ENCODE results near the gene DTL. TPM values are rescaled to one million over a fixed set of nuclear protein-coding genes. Genes with fewer than 3 reads are reported as not detected.

The DTL gene
- total RNA-seq, 2 experiments from 2014 or later = 59.6 to 60.7 TPM

DNA sequence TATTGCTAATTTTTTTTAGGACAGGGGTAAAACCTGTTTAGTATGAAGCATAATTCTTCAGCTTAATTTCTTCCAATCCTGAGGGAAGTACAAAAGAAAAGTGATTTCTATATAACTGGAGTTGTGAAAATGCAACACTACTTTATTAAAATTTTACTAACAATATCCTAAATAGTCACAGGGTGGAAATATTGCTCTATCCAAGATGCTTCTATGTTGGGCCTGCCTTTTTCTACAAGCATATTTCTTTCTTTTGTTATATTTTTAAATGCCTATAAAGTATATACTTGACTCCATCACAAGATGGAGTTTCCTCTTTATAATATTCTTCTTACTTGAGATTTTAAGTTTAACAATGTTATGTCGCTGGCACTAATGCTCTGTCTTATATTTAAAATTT, 37.9 kb downstream of the DTL start:
- ChIA-PET POLR2A (no interaction called here), CTCF (interaction anchor here (0.9 to 5.3 kb wide), 7 partner anchors 11 to 392 kb away, joined by 3 to 81 read pairs (median 49); partner anchors contain the start of gene PPP2R5A)
- Mint-ChIP-seq H3K9me3 (no peaks in the 10 kb centered on the region), H3K4me3 (no peak overlapping the region), H3K36me3 (ENCODE audit: low read depth) (peaks cover 59% of the 10 kb centered on the region), H3K4me1 (no peaks in the 10 kb centered on the region), H3K27ac (no peak overlapping the region), H3K27me3 (no peaks in the 10 kb centered on the region)
- no peak for DNase-seq

DNA sequence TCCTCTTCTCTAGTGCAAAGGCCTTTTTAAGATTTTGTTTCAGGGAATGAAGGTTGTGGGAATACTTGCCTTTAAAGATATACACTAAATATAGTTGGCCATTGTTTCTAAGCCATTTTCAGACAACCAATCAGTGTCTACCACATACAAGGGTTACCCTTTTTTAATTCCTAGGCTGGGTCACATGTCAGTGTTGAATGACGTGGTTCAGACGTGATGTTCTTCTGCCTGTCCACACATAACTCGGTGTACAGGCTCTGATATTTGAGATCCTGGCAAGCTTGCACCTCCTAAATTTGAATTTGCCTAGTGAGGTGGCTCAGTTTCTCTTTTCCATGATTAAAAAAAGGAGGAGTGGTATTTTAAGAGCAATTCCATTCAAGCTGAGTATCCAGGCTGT, 38.8 kb downstream of the DTL start:
- POLR2A ChIA-PET = no interaction called here
- Mint-ChIP-seq H3K27ac (no peak overlapping the region), H3K4me1 (no peaks in the 10 kb centered on the region), H3K36me3 (ENCODE audit: low read depth) (peaks cover 62% of the 10 kb centered on the region), H3K9me3 (no peaks in the 10 kb centered on the region), H3K27me3 (no peaks in the 10 kb centered on the region), H3K4me3 (no peak overlapping the region)
- CTCF ChIA-PET = interaction anchor here (1.6 kb wide), 1 partner anchor 220 kb away, joined by 3 read pairs; no protein-coding TSS in a partner anchor
- no peak for DNase-seq

DNA sequence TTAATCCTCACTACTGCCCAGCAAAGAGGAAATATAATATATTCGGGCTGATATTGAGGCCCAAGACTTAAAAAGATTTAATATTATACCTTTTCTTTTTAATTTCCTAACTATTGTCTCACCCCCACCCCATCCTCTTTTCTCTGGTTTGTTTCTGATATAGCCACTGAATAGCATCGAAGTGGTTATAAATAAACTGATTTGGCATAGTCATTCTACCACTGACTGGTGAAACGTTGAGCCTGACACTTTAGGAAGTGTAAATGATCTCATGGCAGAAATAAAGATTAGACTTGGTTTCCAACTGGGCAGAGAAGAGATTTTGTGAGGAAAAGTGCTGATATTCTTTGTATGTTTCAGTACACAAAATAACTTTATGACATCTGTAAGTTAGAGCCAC, 39.3 kb downstream of the DTL start:
- no peaks in the 10 kb centered on the region for H3K4me1 Mint-ChIP-seq
- no peaks in the 10 kb centered on the region for H3K9me3 Mint-ChIP-seq
- POLR2A ChIA-PET = no interaction called here
- DNase-seq = no peak
- no peaks in the 10 kb centered on the region for H3K27me3 Mint-ChIP-seq
- H3K27ac Mint-ChIP-seq = no peak overlapping the region
- CTCF ChIA-PET = interaction anchor here (1.6 kb wide), 1 partner anchor 220 kb away, joined by 3 read pairs; no protein-coding TSS in a partner anchor
- H3K4me3 Mint-ChIP-seq = no peak overlapping the region
- H3K36me3 Mint-ChIP-seq (ENCODE audit: low read depth) = peaks cover 65% of the 10 kb centered on the region

DNA sequence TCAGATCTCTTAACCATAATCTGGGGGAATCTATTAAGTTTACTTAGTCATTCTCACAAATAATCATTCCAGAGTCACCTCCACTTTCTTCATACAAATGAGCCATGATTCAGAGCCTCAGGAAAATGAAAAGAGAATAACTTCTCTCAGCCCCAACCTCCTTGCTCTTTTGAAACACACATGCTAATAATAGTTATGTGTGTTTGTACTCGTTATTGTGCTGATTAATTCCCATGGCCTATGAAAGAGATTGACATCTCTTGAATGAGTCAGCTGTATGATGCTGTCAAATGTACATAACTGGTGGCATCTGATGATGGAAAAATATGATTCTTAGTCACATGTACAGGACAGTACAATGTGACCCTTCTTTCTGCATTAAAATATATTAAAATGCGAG, 41.5 kb downstream of the DTL start:
- Mint-ChIP-seq H3K4me3 (no peak overlapping the region), H3K9me3 (no peaks in the 10 kb centered on the region), H3K27me3 (no peaks in the 10 kb centered on the region), H3K36me3 (ENCODE audit: low read depth) (peaks cover 48% of the 10 kb centered on the region), H3K4me1 (no peaks in the 10 kb centered on the region), H3K27ac (no peak overlapping the region)
- ChIA-PET POLR2A (interaction anchor here (1.0 kb wide), 1 partner anchor 209 kb away, joined by 5 read pairs; no protein-coding TSS in a partner anchor), CTCF (interaction anchor here (1.5 kb wide), 1 partner anchor 379 kb away, joined by 6 read pairs; no protein-coding TSS in a partner anchor)
- DNase-seq = no peak

DNA sequence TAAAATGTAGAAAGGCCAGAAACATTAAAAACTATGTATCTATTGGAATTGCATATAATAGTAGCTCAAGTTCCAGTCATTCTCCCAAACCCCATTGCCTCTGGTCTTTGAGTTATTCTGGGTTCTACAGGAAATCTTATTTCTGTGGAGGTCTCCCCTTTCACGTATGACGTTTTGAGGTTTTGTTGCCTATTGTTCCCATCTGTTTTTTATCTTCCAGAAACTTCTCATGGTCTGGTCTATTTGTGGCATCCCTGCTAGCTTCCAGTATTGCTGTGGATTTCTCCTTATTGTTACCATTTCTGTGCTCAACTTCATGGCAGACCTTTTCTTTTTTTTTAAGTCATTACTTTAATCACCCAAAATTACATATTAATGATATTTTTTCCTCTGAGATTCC, 43.3 kb downstream of the DTL start:
- no peaks in the 10 kb centered on the region for H3K9me3 Mint-ChIP-seq
- H3K4me3 Mint-ChIP-seq = no peak overlapping the region
- DNase-seq = no peak
- POLR2A ChIA-PET = interaction anchor here (0.8 to 2.0 kb wide), 2 partner anchors 10 to 207 kb away, joined by 3 to 9 read pairs; partner anchors contain the start of gene PPP2R5A
- H3K36me3 Mint-ChIP-seq (ENCODE audit: low read depth) = peaks cover 39% of the 10 kb centered on the region
- CTCF ChIA-PET = interaction anchor here (1.3 kb wide), 1 partner anchor 377 kb away, joined by 3 read pairs; no protein-coding TSS in a partner anchor
- no peak overlapping the region for H3K27ac Mint-ChIP-seq
- no peaks in the 10 kb centered on the region for H3K27me3 Mint-ChIP-seq
- no peaks in the 10 kb centered on the region for H3K4me1 Mint-ChIP-seq

DNA sequence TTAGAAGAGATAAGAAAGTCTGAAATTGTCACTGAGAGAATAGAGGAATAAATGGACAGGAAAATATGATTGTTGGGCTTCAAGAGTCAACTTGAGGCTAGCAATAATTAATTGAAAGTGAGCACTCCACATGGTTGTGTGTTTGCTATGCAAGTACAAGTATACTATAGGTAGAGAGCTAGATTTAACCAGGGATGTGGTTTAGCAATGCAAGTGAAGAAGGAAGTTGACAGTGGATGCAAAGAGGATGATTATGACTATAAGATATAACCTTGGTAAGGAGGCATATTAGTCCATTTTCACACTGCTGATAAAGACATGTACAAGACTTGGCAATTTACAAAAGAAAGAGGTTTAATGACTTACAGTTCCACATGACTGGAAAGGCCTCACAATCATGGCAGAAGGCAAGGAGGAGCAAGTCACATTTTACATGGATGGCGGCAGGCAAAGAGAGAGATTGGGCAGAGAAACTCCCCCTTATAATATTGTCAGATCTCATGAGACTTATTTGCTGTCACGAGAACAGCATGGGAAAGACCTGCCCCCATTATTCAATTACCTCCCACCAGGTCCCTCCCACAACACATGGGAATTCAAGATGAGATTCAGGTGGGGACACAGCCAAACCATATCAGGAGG, 47.3 kb downstream of the DTL start:
- Mint-ChIP-seq H3K27me3 (no peaks in the 10 kb centered on the region), H3K27ac (no peak overlapping the region), H3K36me3 (ENCODE audit: low read depth) (peaks cover 41% of the 10 kb centered on the region), H3K4me1 (no peaks in the 10 kb centered on the region), H3K4me3 (no peak overlapping the region), H3K9me3 (no peaks in the 10 kb centered on the region)
- ChIA-PET POLR2A (no interaction called here), CTCF (interaction anchor here (1.5 kb wide), 1 partner anchor 372 kb away, joined by 3 read pairs; no protein-coding TSS in a partner anchor)
- DNase-seq = no peak

DNA sequence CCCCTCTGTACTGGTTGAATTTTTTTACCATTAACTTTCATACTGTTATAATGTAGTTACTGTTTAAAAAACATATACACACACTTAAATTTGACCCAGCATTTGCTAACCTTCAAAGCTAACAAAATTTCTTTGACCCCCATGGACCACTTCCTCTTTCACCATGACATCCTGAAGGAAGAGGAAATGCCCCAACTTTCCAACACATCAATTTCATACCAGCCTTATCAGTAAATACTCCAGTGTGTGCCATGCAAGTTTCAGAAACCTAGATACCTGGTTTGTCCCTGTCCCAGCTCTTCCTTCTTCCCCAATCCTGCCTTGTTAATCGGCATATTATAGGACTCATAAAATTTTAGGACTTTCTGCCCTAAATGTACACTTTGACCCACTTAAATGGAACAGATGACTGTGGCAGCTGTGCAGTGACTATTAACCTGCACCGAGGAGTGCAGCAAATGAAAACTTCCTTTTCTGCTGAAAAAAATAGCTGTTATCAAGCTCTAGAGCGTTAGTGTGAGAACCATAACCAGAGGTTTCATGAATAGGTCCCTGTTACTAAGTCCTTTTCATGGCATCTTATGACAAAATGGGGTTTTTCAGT, 54.1 kb downstream of the DTL start:
- DNase-seq = no peak
- Mint-ChIP-seq H3K9me3 (no peaks in the 10 kb centered on the region), H3K36me3 (ENCODE audit: low read depth) (peaks cover 84% of the 10 kb centered on the region), H3K4me1 (peaks cover 15% of the 10 kb centered on the region), H3K27ac (no peak overlapping the region), H3K4me3 (no peak overlapping the region), H3K27me3 (no peaks in the 10 kb centered on the region)
- POLR2A ChIA-PET = interaction anchor here (1.1 to 1.9 kb wide), 2 partner anchors 8 to 197 kb away, joined by 4 to 6 read pairs; no protein-coding TSS in a partner anchor
- CTCF ChIA-PET = interaction anchor here (1.4 to 2.9 kb wide), 2 partner anchors 19 to 367 kb away, joined by 4 to 12 read pairs; no protein-coding TSS in a partner anchor

DNA sequence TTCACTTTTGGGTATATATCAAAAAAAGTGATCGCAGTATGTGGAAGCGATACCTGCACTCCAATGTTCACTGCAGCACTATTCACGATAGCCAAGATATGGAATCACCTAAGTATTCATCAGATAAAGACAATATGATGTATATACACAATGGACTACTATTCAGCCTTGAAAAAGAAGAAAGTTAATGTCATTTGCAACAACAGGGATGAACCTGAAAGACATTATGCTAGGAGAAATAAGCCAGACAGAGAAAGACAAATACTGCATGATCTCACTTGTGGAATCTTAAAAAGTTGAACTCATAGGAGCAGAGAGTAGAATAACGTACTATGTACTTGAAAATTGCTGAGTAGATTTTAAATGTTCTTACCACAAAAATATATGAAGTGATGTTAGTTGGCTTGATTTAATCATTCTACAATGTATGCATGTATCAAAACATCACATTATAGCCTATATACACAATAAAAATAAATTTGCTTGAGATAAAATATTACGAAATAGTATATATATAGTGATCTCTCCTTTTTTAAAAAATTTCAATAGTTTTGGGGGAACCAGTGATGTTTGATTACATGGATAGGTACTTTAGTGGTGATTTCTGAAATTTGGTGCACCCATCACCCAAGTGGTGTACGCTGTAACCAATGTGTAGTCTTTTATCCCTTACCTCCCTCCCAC, 56.0 kb downstream of the DTL start:
- ChIA-PET POLR2A (no interaction called here), CTCF (no interaction called here)
- peaks cover 84% of the 10 kb centered on the region for H3K36me3 Mint-ChIP-seq (ENCODE audit: low read depth)
- H3K4me1 Mint-ChIP-seq = peaks cover 29% of the 10 kb centered on the region
- peaks cover 2% of the 10 kb centered on the region for H3K9me3 Mint-ChIP-seq
- no peak overlapping the region for H3K27ac Mint-ChIP-seq
- H3K27me3 Mint-ChIP-seq = no peaks in the 10 kb centered on the region
- no peak overlapping the region for H3K4me3 Mint-ChIP-seq
- DNase-seq = no peak

DNA sequence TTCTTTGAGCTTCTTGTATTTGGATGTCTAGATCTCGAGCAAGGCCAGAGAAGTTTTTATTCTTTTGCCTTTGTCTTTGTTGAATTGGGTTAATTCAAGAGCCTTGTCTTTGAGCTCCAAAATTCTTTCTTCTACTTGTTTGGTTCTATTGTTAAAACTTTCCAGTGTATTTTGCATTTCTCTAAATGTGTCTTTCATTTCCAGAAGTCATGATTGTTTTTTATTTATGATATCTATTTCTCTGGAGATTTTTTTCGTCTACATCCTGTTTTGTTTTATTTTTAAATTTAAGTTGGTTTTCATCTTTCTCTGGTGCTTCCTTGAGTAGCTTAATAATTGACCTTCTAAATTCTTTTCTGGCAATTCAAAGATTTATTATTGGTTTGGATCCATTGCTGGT, 61.8 kb downstream of the DTL start:
- Mint-ChIP-seq H3K4me1 (peaks cover 16% of the 10 kb centered on the region), H3K27ac (peak overlapping the region; percentile 8)
- CTCF ChIA-PET = interaction anchor here (0.9 to 1.7 kb wide), 3 partner anchors 33 to 359 kb away, joined by 3 to 8 read pairs (median 3); partner anchors contain the start of genes DTL and INTS7

DNA sequence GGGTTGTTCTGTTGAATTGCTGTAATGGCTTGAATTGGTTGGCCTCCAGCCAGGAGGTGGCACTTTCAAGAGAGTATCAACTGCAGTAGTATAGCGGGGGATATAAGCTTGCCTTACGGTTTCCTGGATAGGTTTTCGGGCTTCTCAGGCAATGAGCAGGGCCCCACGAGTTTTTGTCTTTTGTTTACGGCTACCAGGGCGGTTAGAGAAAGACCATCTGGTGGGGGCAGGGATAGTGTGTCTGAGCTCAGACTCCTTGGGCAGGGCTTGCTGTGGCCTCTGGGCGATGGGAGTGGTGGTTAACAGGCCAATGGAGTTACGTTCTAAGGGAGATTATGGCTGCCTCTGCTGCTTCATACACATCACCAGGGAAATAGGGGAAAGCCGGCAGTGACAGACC, 62.8 kb downstream of the DTL start:
- CTCF ChIA-PET = no interaction called here
- POLR2A ChIA-PET = no interaction called here
- no peak overlapping the region for H3K4me3 Mint-ChIP-seq

More for the DNA sequence above, 61.8 kb downstream of the DTL start:
- POLR2A ChIA-PET = interaction anchor here (1.4 kb wide), 1 partner anchor 8 kb away, joined by 4 read pairs; no protein-coding TSS in a partner anchor
- Mint-ChIP-seq H3K9me3 (peaks cover 2% of the 10 kb centered on the region), H3K27me3 (no peaks in the 10 kb centered on the region), H3K4me3 (no peak overlapping the region), H3K36me3 (ENCODE audit: low read depth) (peaks cover 94% of the 10 kb centered on the region)
- DNase-seq = no peak

DNA sequence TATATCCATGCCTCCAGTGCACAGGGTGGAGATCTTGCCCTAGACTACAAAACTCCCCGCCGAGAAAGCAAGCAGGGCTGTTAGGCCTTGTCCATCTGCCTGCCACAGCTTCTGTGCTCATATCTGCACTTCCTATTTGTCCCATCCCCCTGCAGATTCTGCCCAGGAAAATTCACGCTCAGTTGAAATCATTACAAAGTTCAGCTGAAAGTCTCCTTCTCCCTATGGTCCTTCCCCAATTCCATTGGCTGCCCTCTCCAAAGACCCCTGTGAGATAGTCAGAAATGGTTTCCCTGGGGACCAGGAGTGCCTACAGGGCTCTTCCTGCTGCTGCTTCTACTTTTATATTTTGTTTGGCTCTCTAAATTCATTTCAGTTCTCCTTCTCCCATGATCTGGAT, 63.2 kb downstream of the DTL start:
- peaks cover 2% of the 10 kb centered on the region for H3K9me3 Mint-ChIP-seq
- H3K4me3 Mint-ChIP-seq = no peak overlapping the region
- CTCF ChIA-PET = no interaction called here
- POLR2A ChIA-PET = no interaction called here
- peaks cover 90% of the 10 kb centered on the region for H3K36me3 Mint-ChIP-seq (ENCODE audit: low read depth)
- peaks cover 16% of the 10 kb centered on the region for H3K4me1 Mint-ChIP-seq
- no peaks in the 10 kb centered on the region for H3K27me3 Mint-ChIP-seq
- no peak overlapping the region for H3K27ac Mint-ChIP-seq
- DNase-seq = no peak

More for the DNA sequence above, 62.8 kb downstream of the DTL start:
- Mint-ChIP-seq H3K27me3 (no peaks in the 10 kb centered on the region), H3K36me3 (ENCODE audit: low read depth) (peaks cover 91% of the 10 kb centered on the region), H3K4me1 (peaks cover 16% of the 10 kb centered on the region), H3K27ac (no peak overlapping the region), H3K9me3 (peaks cover 2% of the 10 kb centered on the region)
- no peak for DNase-seq

DNA sequence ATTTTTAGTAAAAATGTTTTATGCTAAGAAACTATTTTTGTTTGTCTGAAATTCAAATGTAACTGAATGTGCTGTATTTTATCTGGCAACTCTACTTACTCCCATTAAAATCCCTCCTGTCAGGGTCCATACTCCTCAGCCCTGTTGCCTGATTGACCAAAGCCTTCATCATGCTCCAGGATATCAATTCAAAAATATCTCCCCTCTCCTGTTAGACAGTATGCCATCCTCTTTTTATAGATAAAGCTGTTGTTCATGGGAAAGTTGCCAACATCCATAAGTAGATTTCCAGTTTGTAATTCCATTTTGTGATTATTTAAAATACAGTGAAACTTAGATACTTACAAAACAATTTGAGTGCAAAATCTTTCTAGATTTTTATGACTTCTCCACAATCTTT, 65.7 kb downstream of the DTL start:
- POLR2A ChIA-PET = no interaction called here
- no peaks in the 10 kb centered on the region for H3K9me3 Mint-ChIP-seq
- H3K27me3 Mint-ChIP-seq = no peaks in the 10 kb centered on the region
- H3K4me3 Mint-ChIP-seq = no peak overlapping the region
- no peak for DNase-seq
- H3K36me3 Mint-ChIP-seq (ENCODE audit: low read depth) = peaks cover 89% of the 10 kb centered on the region
- no peak overlapping the region for H3K27ac Mint-ChIP-seq
- H3K4me1 Mint-ChIP-seq = peaks cover 2% of the 10 kb centered on the region
- CTCF ChIA-PET = no interaction called here

DNA sequence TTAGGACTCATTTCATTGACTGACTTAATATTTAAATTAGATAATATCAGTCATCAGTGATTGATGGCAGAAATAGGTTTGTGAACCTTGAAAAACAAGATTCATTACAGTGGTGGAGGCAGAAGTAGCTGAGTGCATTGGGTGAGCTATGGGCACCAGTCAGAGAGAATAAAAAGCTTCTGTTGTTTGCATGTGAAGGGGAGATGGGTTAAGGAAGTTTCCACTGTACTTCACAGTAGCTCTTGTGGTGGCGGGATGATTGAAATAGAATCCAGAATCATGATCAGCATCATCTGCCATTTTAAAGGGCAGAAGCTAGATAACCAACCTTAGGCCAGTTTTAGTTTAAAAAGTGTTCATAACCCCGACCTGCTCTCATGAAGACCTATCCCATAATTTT, 66.2 kb downstream of the DTL start:
- Mint-ChIP-seq H3K4me3 (no peak overlapping the region), H3K9me3 (no peaks in the 10 kb centered on the region), H3K27ac (no peak overlapping the region), H3K27me3 (no peaks in the 10 kb centered on the region), H3K36me3 (ENCODE audit: low read depth) (peaks cover 85% of the 10 kb centered on the region), H3K4me1 (no peaks in the 10 kb centered on the region)
- DNase-seq = no peak
- ChIA-PET POLR2A (no interaction called here), CTCF (interaction anchor here (0.7 to 1.1 kb wide), 2 partner anchors 18 to 38 kb away, joined by 3 read pairs; no protein-coding TSS in a partner anchor)
